ENCODE measurements around the gene OR1J4. TPM values are rescaled to one million over a fixed set of nuclear protein-coding genes. Genes with fewer than 3 reads are reported as not detected.

OR1J4 gene
- total and polyA plus RNA-seq, 8 donors: 3.3 TPM; not detected in 7

DNA sequence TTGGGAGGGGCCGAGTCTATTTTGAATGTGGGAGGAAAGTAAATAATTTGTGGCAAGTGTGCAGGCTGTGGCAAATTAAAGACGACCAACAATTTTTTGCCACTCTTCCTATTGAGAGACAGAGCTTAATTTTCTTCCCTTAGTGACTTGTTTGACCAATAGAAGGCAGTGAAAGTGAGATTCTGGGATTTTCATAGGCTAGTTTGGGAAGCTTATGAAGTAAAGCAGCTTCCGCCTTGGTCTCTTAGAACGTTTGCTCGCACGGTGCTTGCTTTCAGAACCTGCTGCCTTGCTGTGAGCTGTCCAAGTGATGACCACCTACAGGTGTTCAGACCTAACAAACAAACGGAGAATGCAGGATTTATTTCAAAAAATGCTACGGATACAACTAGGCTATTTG, 27.3 kb downstream of the OR1J4 start:
- 50 to 61% (median 56%) methylated on average over 8 of the region's 8 CpGs for WGBS, 5 donors
- Histone ChIP-seq H3K4me3 (no peak overlapping the region), H3K4me1 (no peaks in the 10 kb centered on the region), H3K36me3 (no peaks in the 10 kb centered on the region), H3K27me3 (no peaks in the 10 kb centered on the region), H3K9me3 (no peaks in the 10 kb centered on the region), H3K27ac (no peak overlapping the region)
- intact Hi-C loops (cut with DNase I; ENCODE audit: low total_unique reads): no loop called here
- no peak for TF ChIP-seq EP300 (IDR thresholded peaks at IDR 0.05)
- TF ChIP-seq POLR2AphosphoS5 (IDR thresholded peaks at IDR 0.05): no peak
- TF ChIP-seq, protein P1, sequence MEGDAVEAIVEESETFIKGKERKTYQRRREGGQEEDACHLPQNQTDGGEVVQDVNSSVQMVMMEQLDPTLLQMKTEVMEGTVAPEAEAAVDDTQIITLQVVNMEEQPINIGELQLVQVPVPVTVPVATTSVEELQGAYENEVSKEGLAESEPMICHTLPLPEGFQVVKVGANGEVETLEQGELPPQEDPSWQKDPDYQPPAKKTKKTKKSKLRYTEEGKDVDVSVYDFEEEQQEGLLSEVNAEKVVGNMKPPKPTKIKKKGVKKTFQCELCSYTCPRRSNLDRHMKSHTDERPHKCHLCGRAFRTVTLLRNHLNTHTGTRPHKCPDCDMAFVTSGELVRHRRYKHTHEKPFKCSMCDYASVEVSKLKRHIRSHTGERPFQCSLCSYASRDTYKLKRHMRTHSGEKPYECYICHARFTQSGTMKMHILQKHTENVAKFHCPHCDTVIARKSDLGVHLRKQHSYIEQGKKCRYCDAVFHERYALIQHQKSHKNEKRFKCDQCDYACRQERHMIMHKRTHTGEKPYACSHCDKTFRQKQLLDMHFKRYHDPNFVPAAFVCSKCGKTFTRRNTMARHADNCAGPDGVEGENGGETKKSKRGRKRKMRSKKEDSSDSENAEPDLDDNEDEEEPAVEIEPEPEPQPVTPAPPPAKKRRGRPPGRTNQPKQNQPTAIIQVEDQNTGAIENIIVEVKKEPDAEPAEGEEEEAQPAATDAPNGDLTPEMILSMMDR (IDR thresholded peaks at IDR 0.05): no peak
- no peak for TF ChIP-seq POLR2A (IDR thresholded peaks at IDR 0.05)
- no peak for DNase-seq

DNA sequence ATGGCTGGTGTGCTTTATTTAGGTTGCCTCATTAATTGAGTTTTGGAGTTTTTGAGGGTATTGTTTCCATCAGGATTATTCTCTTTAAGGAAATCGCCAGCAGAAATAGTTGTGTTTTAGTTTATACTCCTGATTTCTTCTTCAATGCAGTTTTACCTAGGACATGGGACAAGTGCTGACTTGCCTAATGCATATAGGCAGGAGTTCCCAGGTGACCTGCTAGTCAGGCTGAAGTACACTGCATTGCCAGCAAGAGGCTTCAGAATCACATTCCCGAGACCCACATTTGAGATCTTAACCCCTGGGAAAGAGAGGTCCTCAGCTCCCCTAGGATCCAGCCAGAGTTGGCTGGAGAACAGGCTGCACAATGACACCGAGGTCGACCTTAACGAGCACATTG, 32.4 kb downstream of the OR1J4 start:
- intact Hi-C loops (cut with DNase I; ENCODE audit: low total_unique reads): no loop called here
- H3K27ac ChIP-seq: no peak overlapping the region
- no peaks in the 10 kb centered on the region for H3K27me3 ChIP-seq
- no peaks in the 10 kb centered on the region for H3K4me1 ChIP-seq
- H3K36me3 ChIP-seq: no peaks in the 10 kb centered on the region
- 59 to 85% (median 74%) methylated on average over 5 of the region's 5 CpGs for WGBS, 5 donors
- DNase-seq: no peak
- H3K9me3 ChIP-seq: no peaks in the 10 kb centered on the region
- no peak overlapping the region for H3K4me3 ChIP-seq
- TF ChIP-seq POLR2AphosphoS5 (IDR thresholded peaks at IDR 0.05) (no peak), EP300 (IDR thresholded peaks at IDR 0.05) (no peak)

DNA sequence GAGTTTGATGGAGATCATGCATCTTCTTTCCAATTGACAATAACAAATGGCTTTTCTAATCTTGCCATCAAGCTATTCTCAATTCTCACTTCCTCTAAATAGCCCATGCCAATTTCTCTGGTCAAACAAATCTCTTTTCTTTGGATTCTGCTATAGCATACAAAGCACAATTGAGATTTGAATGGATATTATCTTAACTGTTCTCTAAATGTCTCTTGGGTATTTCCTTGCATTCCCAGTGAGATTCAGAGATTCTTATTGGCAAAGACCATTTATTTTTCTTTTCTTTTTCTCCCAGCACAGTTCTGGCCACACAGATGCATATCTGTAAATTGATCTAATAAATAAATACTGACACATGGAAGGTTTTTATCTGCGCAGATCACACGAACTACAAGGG, 33.9 kb downstream of the OR1J4 start, which contains the start of gene OR1N2:
Gene OR1N2, plus strand, starts transcription at position 301 of the 400 bp plus-strand sequence. CDS start 100 bp downstream, outside the sequence.
- intact Hi-C loops (cut with DNase I; ENCODE audit: low total_unique reads): no loop called here
- no peaks in the 10 kb centered on the region for H3K4me1 ChIP-seq
- H3K27me3 ChIP-seq: no peaks in the 10 kb centered on the region
- no peak within 1 kb of the TSS for H3K27ac ChIP-seq
- no peaks in the 10 kb centered on the region for H3K36me3 ChIP-seq
- TF ChIP-seq POLR2AphosphoS5 (IDR thresholded peaks at IDR 0.05) (no peak), POLR2A (IDR thresholded peaks at IDR 0.05) (no peak), EP300 (IDR thresholded peaks at IDR 0.05) (no peak)
- TF ChIP-seq, protein P1 (IDR thresholded peaks at IDR 0.05): no peak
- no peak within 1 kb of the TSS for H3K4me3 ChIP-seq
- H3K9me3 ChIP-seq: no peaks in the 10 kb centered on the region
- 50 to 77% (median 60%) methylated on average over 2 of the region's 2 CpGs for WGBS, 5 donors
- no peak for DNase-seq

DNA sequence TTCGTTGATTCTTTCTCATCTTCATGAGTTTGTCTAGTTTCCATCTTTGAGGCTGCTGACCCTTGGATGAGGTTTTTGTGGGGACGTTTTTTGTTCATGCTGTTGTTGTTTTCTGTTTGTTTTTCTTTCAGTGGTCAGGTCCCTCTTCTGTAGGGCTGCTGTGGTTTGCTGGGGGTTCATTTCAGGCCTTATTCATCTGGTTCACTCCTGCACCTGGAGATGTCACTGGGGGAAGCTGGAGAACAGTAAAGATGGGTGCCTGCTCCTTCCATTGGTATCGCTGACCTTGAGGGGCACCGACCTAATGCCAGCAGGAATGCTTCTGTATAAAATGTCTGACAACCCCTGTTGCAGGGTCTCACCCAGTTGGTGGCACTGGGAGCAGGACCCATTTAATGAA, 42.5 kb downstream of the OR1J4 start:
- intact Hi-C loops (cut with DNase I; ENCODE audit: low total_unique reads): no loop called here
- DNase-seq: no peak
- H3K4me1 ChIP-seq: no peaks in the 10 kb centered on the region

DNA sequence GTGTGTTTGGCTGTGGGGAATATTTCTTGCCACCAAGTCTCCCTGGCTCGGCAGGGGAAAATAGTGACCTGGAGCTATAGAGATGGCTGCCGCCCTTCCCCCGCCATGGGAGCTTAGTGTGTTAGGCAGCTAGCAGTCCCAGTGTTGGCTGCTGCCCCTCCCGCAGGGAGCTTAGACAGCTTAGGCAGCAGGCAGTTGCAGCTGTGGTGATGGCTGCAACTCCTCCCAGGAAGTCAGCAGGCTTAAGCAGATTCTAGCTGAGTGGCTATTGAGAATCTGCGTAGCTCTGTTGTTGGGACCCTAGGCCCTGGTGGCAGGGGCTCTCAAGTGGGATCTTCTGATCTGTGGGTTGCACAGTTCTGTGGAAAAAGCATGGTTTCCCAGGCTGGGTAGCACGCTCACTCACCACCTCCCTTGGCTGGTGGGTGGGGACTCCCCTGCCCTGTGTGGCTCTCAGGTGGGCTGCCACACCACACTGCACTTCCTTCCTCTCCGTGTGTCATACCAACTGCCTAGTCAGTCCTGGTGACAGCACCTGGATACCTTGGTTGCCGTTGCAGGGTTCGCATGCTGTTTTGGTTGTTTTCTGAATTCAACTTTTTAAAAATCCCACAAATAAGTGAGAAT, 43.3 kb downstream of the OR1J4 start:
- no peak overlapping the region for H3K27ac ChIP-seq
- no peaks in the 10 kb centered on the region for H3K36me3 ChIP-seq
- no peaks in the 10 kb centered on the region for H3K4me1 ChIP-seq
- TF ChIP-seq EP300 (IDR thresholded peaks at IDR 0.05) (no peak), POLR2AphosphoS5 (IDR thresholded peaks at IDR 0.05) (no peak), POLR2A (IDR thresholded peaks at IDR 0.05) (no peak)
- TF ChIP-seq, protein P1 (IDR thresholded peaks at IDR 0.05): no peak
- WGBS, 5 donors: 45 to 54% (median 49%) methylated on average over 6 to 9 of the region's 9 CpGs
- peak in 1 of 2 donors; percentile 13 for DNase-seq
- H3K27me3 ChIP-seq: no peaks in the 10 kb centered on the region
- peaks cover 0 to 12% (median 0%) of the 10 kb centered on the region in 4 donors for H3K9me3 ChIP-seq
- intact Hi-C loops (cut with DNase I; ENCODE audit: low total_unique reads): no loop called here
- no peak overlapping the region for H3K4me3 ChIP-seq

More for the DNA sequence above, 42.5 kb downstream of the OR1J4 start:
- Histone ChIP-seq H3K4me3 (no peak overlapping the region), H3K36me3 (no peaks in the 10 kb centered on the region), H3K27me3 (no peaks in the 10 kb centered on the region), H3K27ac (no peak overlapping the region), H3K9me3 (peaks cover 0 to 12% (median 0%) of the 10 kb centered on the region in 4 donors)
- no peak for TF ChIP-seq POLR2A (IDR thresholded peaks at IDR 0.05)
- 67 to 80% (median 77%) methylated on average over 4 of the region's 4 CpGs for WGBS, 5 donors

Data from stomach (tissue), 9 donors.